Putamen (tissue), 1 donor: ENCODE results near the gene SHISA5.
"Not testable (repeated sequence)": the region's sequence is repeated elsewhere in the genome, so short reads cannot be mapped to it uniquely, and the experiment has no call there.

Experiments used
- DNase-seq: peaks from one replicate; pipeline ENCODE4 v3.0.0-alpha.2; 2016; ENCODE audit warnings: low spot score

Gene SHISA5

GRCh38 chr3:48477959-48478520 is 25.9 kb downstream of the SHISA5 start:
- no peak for DNase-seq

GRCh38 chr3:48476426-48477053 is 27.4 kb downstream of the SHISA5 start:
- no peak for DNase-seq

- no peak for DNase-seq
Measured at GRCh38 chr3:48475188-48475587, 28.8 kb downstream of the SHISA5 start.

- DNase-seq: no peak
Measured at GRCh38 chr3:48474619-48475018, 29.4 kb downstream of the SHISA5 start.

GRCh38 chr3:48474031-48474430 is 29.9 kb downstream of the SHISA5 start:
- DNase-seq: not testable (repeated sequence)

- DNase-seq: no peak
Measured at GRCh38 chr3:48473617-48473952, 30.4 kb downstream of the SHISA5 start.

GRCh38 chr3:48472923-48473616 is 30.9 kb downstream of the SHISA5 start:
- peak; percentile 90 for DNase-seq

- no peak for DNase-seq
Measured at GRCh38 chr3:48472673-48472922, 31.4 kb downstream of the SHISA5 start.

- DNase-seq: no peak
Measured at GRCh38 chr3:48470286-48470685, 33.7 kb downstream of the SHISA5 start.

GRCh38 chr3:48469046-48469915 is 34.7 kb downstream of the SHISA5 start:
- DNase-seq: no peak

GRCh38 chr3:48468329-48468731 is 35.6 kb downstream of the SHISA5 start:
- no peak for DNase-seq

- DNase-seq: no peak
Measured at GRCh38 chr3:48467473-48468267, 36.3 kb downstream of the SHISA5 start.

GRCh38 chr3:48467110-48467454 is 36.9 kb downstream of the SHISA5 start:
- no peak for DNase-seq

- no peak for DNase-seq
Measured at GRCh38 chr3:48466386-48467109, 37.4 kb downstream of the SHISA5 start.

- peak; percentile 99 for DNase-seq
Measured at GRCh38 chr3:48465531-48466378, 38.2 kb downstream of the SHISA5 start.

GRCh38 chr3:48465237-48465530 is 38.8 kb downstream of the SHISA5 start:
- DNase-seq: no peak

- no peak for DNase-seq
Measured at GRCh38 chr3:48464713-48465221, 39.2 kb downstream of the SHISA5 start.

GRCh38 chr3:48463703-48464102 is 40.3 kb downstream of the SHISA5 start:
- no peak for DNase-seq

GRCh38 chr3:48461767-48462166 is 42.2 kb downstream of the SHISA5 start:
- DNase-seq: not testable (repeated sequence)

GRCh38 chr3:48460517-48460902 is 43.5 kb downstream of the SHISA5 start:
- DNase-seq: no peak
